NCI-H345 (cell line): Measurements from ENCODE around the gene LETMD1.
"Not testable (repeated sequence)": the region's sequence is repeated elsewhere in the genome, so short reads cannot be mapped to it uniquely, and the experiment has no call there.

Experiments
- DNase-seq: peaks from one replicate; lab custom pipeline; 2025; lab: John Stamatoyannopoulos, UW

LETMD1 gene

GRCh38 chr12:51047655-51048540, at the start of gene LETMD1:
LETMD1 (plus strand) TSS chr12:51048327; CDS start chr12:51048357, 30 bp downstream.
- peak; percentile 84 for DNase-seq

GRCh38 chr12:50999093-50999492, 49.0 kb upstream of the LETMD1 start:
- DNase-seq = no peak

- DNase-seq = no peak
These were observed 47.9 kb upstream of the LETMD1 start for GRCh38 chr12:51000245-51000644.

GRCh38 chr12:51001799-51002198, 46.3 kb upstream of the LETMD1 start:
- no peak for DNase-seq

GRCh38 chr12:51004504-51004903, 43.6 kb upstream of the LETMD1 start:
- DNase-seq = no peak

GRCh38 chr12:51005030-51005429, 43.1 kb upstream of the LETMD1 start:
- no peak for DNase-seq

GRCh38 chr12:51005671-51006070, 42.5 kb upstream of the LETMD1 start:
- no peak for DNase-seq

GRCh38 chr12:51008329-51009055, 39.6 kb upstream of the LETMD1 start:
- no peak for DNase-seq

- no peak for DNase-seq
These were observed 39.1 kb upstream of the LETMD1 start for GRCh38 chr12:51009056-51009440.

- DNase-seq = no peak
These were observed 36.2 kb upstream of the LETMD1 start for GRCh38 chr12:51011955-51012354.

- DNase-seq = no peak
These were observed 35.4 kb upstream of the LETMD1 start for GRCh38 chr12:51012570-51013236.

- no peak for DNase-seq
These were observed 34.7 kb upstream of the LETMD1 start for GRCh38 chr12:51013441-51013840.

- DNase-seq = not testable (repeated sequence)
These were observed 33.7 kb upstream of the LETMD1 start for GRCh38 chr12:51014467-51014866.

- no peak for DNase-seq
These were observed 30.7 kb upstream of the LETMD1 start for GRCh38 chr12:51017452-51017851.

- DNase-seq = no peak
These were observed 29.2 kb upstream of the LETMD1 start for GRCh38 chr12:51018956-51019355.

- no peak for DNase-seq
These were observed 28.2 kb upstream of the LETMD1 start for GRCh38 chr12:51019927-51020326.

- DNase-seq = no peak
These were observed 27.5 kb upstream of the LETMD1 start for GRCh38 chr12:51020448-51021182.

- no peak for DNase-seq
These were observed 26.4 kb upstream of the LETMD1 start for GRCh38 chr12:51021694-51022093.

GRCh38 chr12:51023625-51024382, 24.3 kb upstream of the LETMD1 start:
- DNase-seq = no peak

- no peak for DNase-seq
These were observed 22.7 kb upstream of the LETMD1 start for GRCh38 chr12:51025338-51025835.
